HL-60 (cell line): Measurements from ENCODE around the gene GNRHR.

Experiments used
- DNase-seq, 2 experiments: peaks; one replicate each; pipeline ENCODE4 v3.0.0-alpha.2; 2010 to 2020; ENCODE audit warnings: low read depth in 1 of 2, low spot score in 1 of 2
- H3K27ac ChIP-seq: fragments of 250-450 bp; sonication (Bioruptor Pico); replicated peaks from 2 replicates; pipeline ENCODE4 v1.5.1; 2020; ENCODE audit warnings: mild to moderate bottlenecking, moderate library complexity
- H3K27me3 ChIP-seq: fragments of 250-450 bp; sonication (Bioruptor Pico); 2 replicates; pipeline ENCODE4 v1.5.1; 2021; ENCODE audit warnings: mild to moderate bottlenecking, moderate library complexity; ENCODE audit not compliant: insufficient read depth, poor library complexity, severe bottlenecking
- H3K4me3 ChIP-seq: replicated peaks from 2 replicates; pipeline ENCODE4 v1.5.1; 2011; ENCODE audit warnings: mild to moderate bottlenecking, control low read depth, low read length; ENCODE audit not compliant: insufficient read depth
- GABPA ChIP-seq: IDR thresholded peaks from 2 replicates; pipeline ENCODE4 v1.6.1; 2012; ENCODE audit warnings: low read depth
- POLR2AphosphoS5 ChIP-seq: IDR thresholded peaks from 2 replicates; pipeline ENCODE4 v1.6.1; 2012; ENCODE audit warnings: low read depth
- SPI1 ChIP-seq: IDR thresholded peaks from 2 replicates; pipeline ENCODE4 v1.6.1; 2012; ENCODE audit warnings: low read depth, mild to moderate bottlenecking, borderline replicate concordance
- TF ChIP-seq, protein P1 (sequence below): IDR thresholded peaks from 2 replicates; pipeline ENCODE4 v1.6.1; 2012; ENCODE audit warnings: low read depth; ENCODE audit not compliant: insufficient replicate concordance
- TF ChIP-seq, protein P2 (sequence below): IDR thresholded peaks from one replicate; pipeline ENCODE4 v1.5.1; 2011; ENCODE audit warnings: low read length, control low read depth, inconsistent platforms; ENCODE audit not compliant: insufficient read depth

GNRHR gene

DNA sequence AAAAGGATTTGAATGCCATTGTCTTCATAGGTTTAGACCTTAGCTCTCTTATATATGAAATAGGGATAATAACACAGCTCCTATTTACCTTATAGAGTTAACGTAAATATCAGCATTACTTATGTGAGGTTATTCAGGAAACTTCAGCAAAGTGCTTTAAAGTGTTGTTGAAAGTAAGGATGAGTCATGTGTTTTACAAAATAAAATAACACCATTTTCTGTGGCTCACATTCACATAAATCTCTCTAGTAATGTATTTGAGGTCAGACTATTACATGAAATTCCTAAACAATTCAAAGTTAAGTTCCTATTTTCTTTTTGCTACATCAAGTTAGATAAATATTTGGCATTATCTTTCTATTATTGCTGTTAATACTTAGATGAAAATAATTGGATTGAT is 2.9 kb downstream of the GNRHR start:
- Histone ChIP-seq H3K4me3 (no peak overlapping the region), H3K27ac (no peak overlapping the region), H3K27me3 (no peaks in the 10 kb centered on the region)
- DNase-seq, result no peak
- TF ChIP-seq POLR2AphosphoS5, result no peak
- TF ChIP-seq SPI1, result no peak
- TF ChIP-seq, protein P1, sequence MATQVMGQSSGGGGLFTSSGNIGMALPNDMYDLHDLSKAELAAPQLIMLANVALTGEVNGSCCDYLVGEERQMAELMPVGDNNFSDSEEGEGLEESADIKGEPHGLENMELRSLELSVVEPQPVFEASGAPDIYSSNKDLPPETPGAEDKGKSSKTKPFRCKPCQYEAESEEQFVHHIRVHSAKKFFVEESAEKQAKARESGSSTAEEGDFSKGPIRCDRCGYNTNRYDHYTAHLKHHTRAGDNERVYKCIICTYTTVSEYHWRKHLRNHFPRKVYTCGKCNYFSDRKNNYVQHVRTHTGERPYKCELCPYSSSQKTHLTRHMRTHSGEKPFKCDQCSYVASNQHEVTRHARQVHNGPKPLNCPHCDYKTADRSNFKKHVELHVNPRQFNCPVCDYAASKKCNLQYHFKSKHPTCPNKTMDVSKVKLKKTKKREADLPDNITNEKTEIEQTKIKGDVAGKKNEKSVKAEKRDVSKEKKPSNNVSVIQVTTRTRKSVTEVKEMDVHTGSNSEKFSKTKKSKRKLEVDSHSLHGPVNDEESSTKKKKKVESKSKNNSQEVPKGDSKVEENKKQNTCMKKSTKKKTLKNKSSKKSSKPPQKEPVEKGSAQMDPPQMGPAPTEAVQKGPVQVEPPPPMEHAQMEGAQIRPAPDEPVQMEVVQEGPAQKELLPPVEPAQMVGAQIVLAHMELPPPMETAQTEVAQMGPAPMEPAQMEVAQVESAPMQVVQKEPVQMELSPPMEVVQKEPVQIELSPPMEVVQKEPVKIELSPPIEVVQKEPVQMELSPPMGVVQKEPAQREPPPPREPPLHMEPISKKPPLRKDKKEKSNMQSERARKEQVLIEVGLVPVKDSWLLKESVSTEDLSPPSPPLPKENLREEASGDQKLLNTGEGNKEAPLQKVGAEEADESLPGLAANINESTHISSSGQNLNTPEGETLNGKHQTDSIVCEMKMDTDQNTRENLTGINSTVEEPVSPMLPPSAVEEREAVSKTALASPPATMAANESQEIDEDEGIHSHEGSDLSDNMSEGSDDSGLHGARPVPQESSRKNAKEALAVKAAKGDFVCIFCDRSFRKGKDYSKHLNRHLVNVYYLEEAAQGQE, result no peak
- TF ChIP-seq GABPA, result no peak
- TF ChIP-seq, protein P2, sequence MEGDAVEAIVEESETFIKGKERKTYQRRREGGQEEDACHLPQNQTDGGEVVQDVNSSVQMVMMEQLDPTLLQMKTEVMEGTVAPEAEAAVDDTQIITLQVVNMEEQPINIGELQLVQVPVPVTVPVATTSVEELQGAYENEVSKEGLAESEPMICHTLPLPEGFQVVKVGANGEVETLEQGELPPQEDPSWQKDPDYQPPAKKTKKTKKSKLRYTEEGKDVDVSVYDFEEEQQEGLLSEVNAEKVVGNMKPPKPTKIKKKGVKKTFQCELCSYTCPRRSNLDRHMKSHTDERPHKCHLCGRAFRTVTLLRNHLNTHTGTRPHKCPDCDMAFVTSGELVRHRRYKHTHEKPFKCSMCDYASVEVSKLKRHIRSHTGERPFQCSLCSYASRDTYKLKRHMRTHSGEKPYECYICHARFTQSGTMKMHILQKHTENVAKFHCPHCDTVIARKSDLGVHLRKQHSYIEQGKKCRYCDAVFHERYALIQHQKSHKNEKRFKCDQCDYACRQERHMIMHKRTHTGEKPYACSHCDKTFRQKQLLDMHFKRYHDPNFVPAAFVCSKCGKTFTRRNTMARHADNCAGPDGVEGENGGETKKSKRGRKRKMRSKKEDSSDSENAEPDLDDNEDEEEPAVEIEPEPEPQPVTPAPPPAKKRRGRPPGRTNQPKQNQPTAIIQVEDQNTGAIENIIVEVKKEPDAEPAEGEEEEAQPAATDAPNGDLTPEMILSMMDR, result no peak

DNA sequence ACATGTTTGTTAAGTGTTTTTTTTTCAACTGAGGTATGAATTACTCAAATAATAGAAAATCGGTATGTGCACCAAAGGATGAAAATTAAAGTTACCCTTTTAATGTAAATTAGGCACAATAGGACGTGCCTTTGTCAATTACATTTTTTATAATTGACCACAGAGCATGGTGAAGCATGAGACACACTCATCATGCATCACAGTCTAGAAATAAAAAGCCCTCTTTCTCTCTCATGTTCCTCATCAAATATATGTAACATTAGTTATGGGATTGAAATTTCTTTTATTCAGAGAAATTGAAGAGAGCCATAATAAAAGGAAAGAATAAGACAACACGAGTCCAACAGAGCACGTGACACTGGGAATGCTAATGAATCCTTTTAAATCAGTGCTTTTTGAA is 3.5 kb downstream of the GNRHR start:
- no peak overlapping the region for H3K27ac ChIP-seq
- H3K4me3 ChIP-seq, result no peak overlapping the region
- no peak for DNase-seq
- TF ChIP-seq, protein P1, result no peak
- TF ChIP-seq SPI1 (no peak), GABPA (no peak), POLR2AphosphoS5 (no peak)
- TF ChIP-seq, protein P2, result no peak
- H3K27me3 ChIP-seq, result no peaks in the 10 kb centered on the region

DNA sequence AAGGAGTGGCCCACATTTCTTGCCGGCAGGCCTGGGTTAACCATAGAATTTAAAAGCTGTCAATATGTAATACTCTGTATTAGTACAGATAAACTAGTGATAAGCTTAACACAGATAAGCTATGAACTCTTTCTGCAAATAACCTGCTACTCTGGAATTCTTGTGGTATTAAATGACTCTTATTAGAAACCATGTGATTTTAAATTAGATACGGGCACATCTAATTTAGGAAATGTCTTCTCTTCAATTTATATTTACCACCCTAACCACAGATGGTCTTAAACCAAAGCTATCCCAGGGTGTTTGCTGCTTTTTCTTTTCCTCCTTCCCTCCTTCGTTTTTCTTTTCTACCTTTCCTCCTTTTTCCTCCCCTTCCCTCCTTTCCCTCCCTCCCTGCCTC is 4.9 kb downstream of the GNRHR start:
- no peak for DNase-seq
- TF ChIP-seq POLR2AphosphoS5 (no peak), SPI1 (no peak), GABPA (no peak)
- TF ChIP-seq, protein P2, result no peak
- TF ChIP-seq, protein P1, result no peak

More for the DNA sequence above, 4.9 kb downstream of the GNRHR start:
- no peak overlapping the region for H3K27ac ChIP-seq
- H3K27me3 ChIP-seq, result no peaks in the 10 kb centered on the region
- no peak overlapping the region for H3K4me3 ChIP-seq
